K562 (cell line): ENCODE measurements around the gene FUBP3. TPM values are rescaled to one million over a fixed set of nuclear protein-coding genes. Genes with fewer than 3 reads are reported as not detected.

Experiments used
- ATAC-seq: fragments of 200-7000 bp; cut with Tn5 transposase; 3 replicates; pipeline ENCODE4 v1.9.1; 2020; ENCODE audit warnings: moderate library complexity
- BruUV-seq: library from RNA; stranded (reverse); fragments of 400-500 nt; replicated peaks from 2 replicates; lab custom pipeline; 2021; lab: Mats Ljungman, UMichigan
- CTCF ChIA-PET: fragments of 300-600 bp; formaldehyde crosslinking; extraction: SDS; loops from one replicate; lab custom pipeline; 2021; ENCODE audit warnings: low intra/inter-chr PET ratio; lab: Yijun Ruan, JAX
- POLR2A ChIA-PET: fragments of 300-600, 350-650 bp; sonication (Branson Sonifier 250); formaldehyde crosslinking; extraction: SDS; loops from one replicate; lab custom pipeline; 2021; ENCODE audit warnings: antibody characterized with exemption, inconsistent platforms; lab: Yijun Ruan, JAX
- DNase-seq, 4 experiments: peaks; one replicate each; pipeline versions ENCODE4 v3.0.0 to v3.0.0-alpha.2; 2011 to 2018; ENCODE audit warnings: low spot score in 3 of 4, mixed read lengths in 3 of 4; ENCODE audit errors: extremely low read depth in 1 of 4
- FAIRE-seq: peaks from 2 replicates; lab custom pipeline; 2011; peaks lifted over from hg19 to GRCh38; lab: Jason Lieb, UNC
- H2AFZ ChIP-seq: 2 replicates; pipeline ENCODE4 v1.6.0; 2011; ENCODE audit warnings: low read depth, low read length, control low read depth, inconsistent platforms
- H3K27ac ChIP-seq: fragments of 200-600 bp; 3 replicates; pipeline ENCODE4 v1.8.0; 2011; ENCODE audit warnings: low read depth, mild to moderate bottlenecking, control low read depth, inconsistent platforms, low read length, moderate library complexity, mixed read lengths; ENCODE audit errors: extremely low read depth
- H3K27me3 ChIP-seq, 2 experiments: fragments of 300-600 bp in 1 of 2; 2 replicates in 1 of 2; 3 replicates in 1 of 2; pipeline versions ENCODE4 v1.6.0 to v1.8.0; 2011; ENCODE audit warnings: inconsistent platforms in 2 of 2, low read length in 2 of 2, mild to moderate bottlenecking in 1 of 2, mixed read lengths in 1 of 2, moderate library complexity in 1 of 2; ENCODE audit not compliant: control insufficient read depth in 2 of 2, insufficient read depth in 2 of 2
- H3K36me3 ChIP-seq: fragments of 300-600 bp; 3 replicates; pipeline ENCODE4 v1.8.0; 2011; ENCODE audit warnings: mild to moderate bottlenecking, low read length, inconsistent platforms; ENCODE audit not compliant: control insufficient read depth, insufficient read depth
- H3K4me1 ChIP-seq, 2 experiments: fragments of 200-600 bp in 1 of 2; replicated peaks in 1 of 2; 2 replicates in 1 of 2; 3 replicates in 1 of 2; pipeline versions ENCODE4 v1.5.1 to v1.8.0; 2011; ENCODE audit warnings: inconsistent platforms in 2 of 2, low read length in 2 of 2, mild to moderate bottlenecking in 1 of 2, mixed read lengths in 1 of 2, moderate library complexity in 1 of 2; ENCODE audit not compliant: control insufficient read depth in 2 of 2, insufficient read depth in 2 of 2
- H3K4me2 ChIP-seq: 2 replicates; pipeline ENCODE4 v1.6.1; 2011; ENCODE audit warnings: low read length, control low read depth, inconsistent platforms, mixed read lengths; ENCODE audit not compliant: insufficient read depth
- H3K4me3 ChIP-seq: fragments of 200-600 bp; sonication (generic), shearing (Covaris generic); 2 replicates; pipeline ENCODE4 v1.5.1; 2016; ENCODE audit warnings: control low read depth, inconsistent platforms
- H3K79me2 ChIP-seq: fragments of 200-600 bp; 3 replicates; pipeline ENCODE4 v1.8.0; 2011; ENCODE audit warnings: low read length, inconsistent platforms; ENCODE audit not compliant: control insufficient read depth, insufficient read depth
- H3K9ac ChIP-seq, 2 experiments: 2 replicates each; pipeline versions ENCODE4 v1.6.0 to v1.6.1; 2011; ENCODE audit warnings: low read depth in 2 of 2, low read length in 2 of 2, control low read depth in 1 of 2, inconsistent platforms in 1 of 2, mild to moderate bottlenecking in 1 of 2, mixed read lengths in 1 of 2; ENCODE audit not compliant: insufficient read depth in 1 of 2
- H3K9me1 ChIP-seq: one replicate; pipeline ENCODE4 v1.6.0; 2011; ENCODE audit warnings: inconsistent platforms, mild to moderate bottlenecking, low read length, moderate library complexity; ENCODE audit not compliant: control insufficient read depth, insufficient read depth
- H3K9me3 ChIP-seq: replicated peaks from 2 replicates; pipeline ENCODE4 v1.5.1; 2011; ENCODE audit warnings: low read depth, low read length, inconsistent platforms; ENCODE audit not compliant: control insufficient read depth, insufficient read depth
- H4K20me1 ChIP-seq: replicated peaks from 2 replicates; pipeline ENCODE4 v1.6.1; 2011; ENCODE audit warnings: low read length, inconsistent platforms, mixed read lengths; ENCODE audit not compliant: control insufficient read depth, insufficient read depth
- CBFA2T2 ChIP-seq: fragments of 450-650 bp; conservative IDR thresholded peaks from 2 replicates; pipeline ENCODE4 v1.6.1; 2017; ENCODE audit warnings: mild to moderate bottlenecking
- CEBPB ChIP-seq: fragments of 450-650 bp; IDR thresholded peaks from 2 replicates; pipeline ENCODE4 v1.6.1; 2016; ENCODE audit warnings: missing genetic modification characterization, missing compliant biosample characterization
- EWSR1 ChIP-seq: fragments of 450-650 bp; IDR thresholded peaks from 2 replicates; pipeline ENCODE4 v1.6.1; 2018; ENCODE audit warnings: borderline replicate concordance, mild to moderate bottlenecking, low read depth, moderate library complexity; ENCODE audit not compliant: partially characterized antibody
- MCM3 ChIP-seq: fragments of 450-650 bp; IDR thresholded peaks from 2 replicates; pipeline ENCODE4 v1.6.1; 2016
- MITF ChIP-seq: IDR thresholded peaks from 2 replicates; pipeline ENCODE4 v1.6.1; 2014; ENCODE audit warnings: antibody characterized with exemption
- PBX2 ChIP-seq, 2 experiments: IDR thresholded peaks in 1 of 2; conservative IDR thresholded peaks in 1 of 2; 2 replicates each; pipeline ENCODE4 v1.6.1; 2016; ENCODE audit warnings: low read depth in 2 of 2, mild to moderate bottlenecking in 1 of 2, missing compliant biosample characterization in 1 of 2, missing genetic modification characterization in 1 of 2, moderate library complexity in 1 of 2
- TAF7 ChIP-seq: fragments of 450-650 bp; IDR thresholded peaks from 2 replicates; pipeline ENCODE4 v1.6.1; 2016; ENCODE audit warnings: missing genetic modification characterization, missing compliant biosample characterization
- ZNF707 ChIP-seq: fragments of 250-450 bp; sonication (Bioruptor Pico); conservative IDR thresholded peaks from 2 replicates; pipeline ENCODE4 v1.8.0; 2022; ENCODE audit warnings: inconsistent platforms, mild to moderate bottlenecking, moderate library complexity
- WGBS: fragments of 100-300 bp; shearing (Covaris generic); methylation state at CpG from one replicate; pipeline ENCODE4 v1.1.6; 2016; ENCODE audit warnings: low coverage, mixed read lengths; ENCODE audit not compliant: insufficient coverage; ENCODE audit errors: missing lambda C conversion rate; 5-methylcytosine and 5-hydroxymethylcytosine counted together
- in situ Hi-C: fragments of 300-500 bp; cut with MboI; formaldehyde crosslinking; loops from 4 replicates; pipeline ENCODE4 v1.15.0; 2018; ENCODE audit warnings: inconsistent platforms, mixed read lengths
- intact Hi-C: fragments of 100-400 bp; cut with micrococcal nuclease; formaldehyde crosslinking; loops from 2 replicates; pipeline ENCODE4 v1.14.2; 2022
- polyA plus RNA-seq, 8 experiments: library from polyadenylated mRNA; depleted of rRNA in 4 of 8; stranded (reverse) in 5 of 8; unstranded in 3 of 8; fragments of >200 nt; fragmentation: Nextera tagmentation in 2 of 8; fragmentation: Illumina TruSeq in 1 of 8; extraction: Ambion mirVana in 2 of 8; extraction: Trizol in 1 of 8; gene quantifications; 2 replicates each; pipeline versions ENCODE4 v1.2.1 to v1.2.3, GENCODE V29; 2011 to 2014; ENCODE audit warnings: inconsistent platforms in 1 of 8, missing spikeins in 1 of 8
- total RNA-seq, 7 experiments: library from RNA; depleted of rRNA in 6 of 7; stranded (reverse); fragments of >200 nt in 6 of 7; fragmentation: Illumina TruSeq in 2 of 7; extraction: Trizol in 2 of 7; gene quantifications; 2 replicates each; pipeline versions ENCODE4 v1.2.1 to v1.2.3, GENCODE V29; 2011 to 2021; ENCODE audit warnings: low replicate concordance in 1 of 7
- TF ChIP-seq, protein P1 (sequence below): sonication (generic); formaldehyde crosslinking; IDR thresholded peaks from 2 replicates; pipeline ENCODE4 v1.9.0; 2022; ENCODE audit warnings: mild to moderate bottlenecking, missing genetic modification reagents
- TF ChIP-seq, protein P2 (sequence below), 3 experiments: IDR thresholded peaks in 2 of 3; conservative IDR thresholded peaks in 1 of 3; 2 replicates each; pipeline ENCODE4 v1.5.1; 2011 to 2012; ENCODE audit warnings: low read length in 3 of 3, mild to moderate bottlenecking in 3 of 3, control low read depth in 2 of 3, improper control_type of control experiment in 1 of 3, inconsistent platforms in 1 of 3, low read depth in 1 of 3, mixed read lengths in 1 of 3, moderate library complexity in 1 of 3; ENCODE audit not compliant: insufficient read depth in 2 of 3

Gene FUBP3
- total and polyA plus RNA-seq, 9 of the 15 experiments (the other 6 are each of a cell fraction or from before 2014, with no cell fraction given), result 3.0 to 64.0 (median 48.1) TPM

- Histone ChIP-seq H3K4me3 (no peak overlapping the region), H3K4me2 (no peak overlapping the region), H3K9ac (no peak overlapping the region), H3K4me1 (no peaks in the 10 kb centered on the region), H4K20me1 (peaks cover 9% of the 10 kb centered on the region), H3K36me3 (peaks cover 86% of the 10 kb centered on the region; the same call in 2 of the 3 replicates), H3K79me2 (no peaks in the 10 kb centered on the region), H2AFZ (no peak overlapping the region), H3K27ac (no peak overlapping the region), H3K27me3 (no peaks in the 10 kb centered on the region), H3K9me1 (no peaks in the 10 kb centered on the region), H3K9me3 (no peaks in the 10 kb centered on the region)
- in situ Hi-C loops (no loop called here), intact Hi-C loops (no loop called here)
- TF ChIP-seq CEBPB (tag), result peak; percentile 49; the same call in 1 of the 2 replicates
- TF ChIP-seq MITF, result no peak
- TF ChIP-seq CBFA2T2, result no peak
- TF ChIP-seq ZNF707, result no peak
- TF ChIP-seq, protein P1, sequence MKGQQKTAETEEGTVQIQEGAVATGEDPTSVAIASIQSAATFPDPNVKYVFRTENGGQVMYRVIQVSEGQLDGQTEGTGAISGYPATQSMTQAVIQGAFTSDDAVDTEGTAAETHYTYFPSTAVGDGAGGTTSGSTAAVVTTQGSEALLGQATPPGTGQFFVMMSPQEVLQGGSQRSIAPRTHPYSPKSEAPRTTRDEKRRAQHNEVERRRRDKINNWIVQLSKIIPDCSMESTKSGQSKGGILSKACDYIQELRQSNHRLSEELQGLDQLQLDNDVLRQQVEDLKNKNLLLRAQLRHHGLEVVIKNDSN (CRISPR knock-in tag), result no peak
- no peak for TF ChIP-seq TAF7 (tag)
- TF ChIP-seq, protein P2, sequence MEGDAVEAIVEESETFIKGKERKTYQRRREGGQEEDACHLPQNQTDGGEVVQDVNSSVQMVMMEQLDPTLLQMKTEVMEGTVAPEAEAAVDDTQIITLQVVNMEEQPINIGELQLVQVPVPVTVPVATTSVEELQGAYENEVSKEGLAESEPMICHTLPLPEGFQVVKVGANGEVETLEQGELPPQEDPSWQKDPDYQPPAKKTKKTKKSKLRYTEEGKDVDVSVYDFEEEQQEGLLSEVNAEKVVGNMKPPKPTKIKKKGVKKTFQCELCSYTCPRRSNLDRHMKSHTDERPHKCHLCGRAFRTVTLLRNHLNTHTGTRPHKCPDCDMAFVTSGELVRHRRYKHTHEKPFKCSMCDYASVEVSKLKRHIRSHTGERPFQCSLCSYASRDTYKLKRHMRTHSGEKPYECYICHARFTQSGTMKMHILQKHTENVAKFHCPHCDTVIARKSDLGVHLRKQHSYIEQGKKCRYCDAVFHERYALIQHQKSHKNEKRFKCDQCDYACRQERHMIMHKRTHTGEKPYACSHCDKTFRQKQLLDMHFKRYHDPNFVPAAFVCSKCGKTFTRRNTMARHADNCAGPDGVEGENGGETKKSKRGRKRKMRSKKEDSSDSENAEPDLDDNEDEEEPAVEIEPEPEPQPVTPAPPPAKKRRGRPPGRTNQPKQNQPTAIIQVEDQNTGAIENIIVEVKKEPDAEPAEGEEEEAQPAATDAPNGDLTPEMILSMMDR (IDR thresholded peaks at IDR 0.05 in 2 of 3, conservative IDR thresholded peaks at IDR 0.05 in 1 of 3; ENCODE audit: insufficient read depth in 2 of 3, low read depth in 1 of 3, low read length in 3 of 3), result 0 out of 6 replicates have a peak, but pooled peaks have one; percentile 4 to 28 (median 5)
- no peak for TF ChIP-seq MCM3
- no peak for TF ChIP-seq PBX2 (CRISPR knock-in tag; IDR thresholded peaks at IDR 0.05; ENCODE audit: low read depth)
- no peak for TF ChIP-seq PBX2 (tag; conservative IDR thresholded peaks at IDR 0.05; ENCODE audit: low read depth)
- TF ChIP-seq EWSR1, result no peak
- ATAC-seq (no peak), FAIRE-seq (no peak), DNase-seq (no peak)
- CTCF ChIA-PET, result no interaction called here
- 80% methylated on average over 21 of the region's 21 CpGs for WGBS
- BruUV-seq, result no TSS peak
- POLR2A ChIA-PET, result interaction anchor here (0.6 kb wide), 1 partner anchor 55 kb away, joined by 3 read pairs; no protein-coding TSS in a partner anchor
Measured at GRCh38 chr9:130626249-130626996, 47.0 kb downstream of the FUBP3 start.
